Pulmonary artery endothelial cell (primary cell): ENCODE results near the gene FAM222A. TPM values are rescaled to one million over a fixed set of nuclear protein-coding genes. Genes with fewer than 3 reads are reported as not detected.
"Not testable (repeated sequence)": the region's sequence is repeated elsewhere in the genome, so short reads cannot be mapped to it uniquely, and the experiment has no call there.

Experiments
- DNase-seq: peaks from one replicate; pipeline ENCODE4 v3.0.0-alpha.2; 2011; ENCODE audit warnings: low read depth, low spot score
- total RNA-seq: library from RNA; depleted of rRNA; stranded (reverse); fragments of >200 nt; gene quantifications from 2 replicates; pipeline ENCODE4 v1.2.3, GENCODE V29; 2014

Gene FAM222A
- total RNA-seq, 1 donor from 2014 or later, result 0.26 TPM

DNA sequence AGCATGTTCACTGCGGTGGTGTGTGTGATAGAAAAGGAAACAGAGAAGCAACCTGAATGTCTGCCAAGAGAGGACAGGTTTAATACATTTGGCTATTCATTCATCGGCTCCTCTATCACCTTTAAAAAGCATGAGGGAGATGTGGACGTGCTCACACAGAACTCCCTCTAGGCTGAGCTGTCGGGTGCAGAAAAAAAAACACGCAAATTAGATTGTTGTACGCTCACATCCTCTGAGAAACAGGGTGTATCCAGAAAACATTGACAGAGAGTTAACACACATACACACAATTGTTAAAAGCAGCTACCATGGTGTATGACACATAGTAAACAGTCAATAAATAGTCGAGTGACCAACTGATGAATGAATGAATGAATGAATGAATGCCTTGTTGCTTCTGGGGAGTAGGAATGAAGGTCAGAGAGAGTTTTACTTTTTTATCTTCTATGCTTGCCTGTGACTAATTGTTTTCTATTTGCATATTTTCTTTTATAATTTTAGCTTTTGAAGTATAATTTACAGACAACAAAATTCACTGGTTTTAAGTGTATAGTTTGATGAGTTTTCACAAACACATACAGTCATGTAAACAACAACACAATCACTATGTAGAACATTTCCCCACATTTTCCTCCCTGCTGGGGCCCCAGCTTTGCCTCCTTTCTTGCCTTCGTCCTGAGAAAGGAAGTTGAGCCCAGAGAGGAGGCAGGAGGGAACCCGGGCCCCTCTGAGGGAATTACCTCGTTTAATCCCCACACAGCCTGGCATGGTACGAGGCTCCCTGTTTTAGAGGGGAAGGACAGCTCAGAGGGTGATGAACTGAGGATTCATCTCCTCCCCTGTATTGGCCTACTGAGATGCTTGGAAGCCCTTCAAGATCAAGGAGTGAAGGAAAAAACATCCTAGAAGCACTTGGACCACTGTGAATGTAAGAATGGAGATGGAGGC lies 19.7 kb upstream of the FAM222A start:
- DNase-seq, result no peak

DNA sequence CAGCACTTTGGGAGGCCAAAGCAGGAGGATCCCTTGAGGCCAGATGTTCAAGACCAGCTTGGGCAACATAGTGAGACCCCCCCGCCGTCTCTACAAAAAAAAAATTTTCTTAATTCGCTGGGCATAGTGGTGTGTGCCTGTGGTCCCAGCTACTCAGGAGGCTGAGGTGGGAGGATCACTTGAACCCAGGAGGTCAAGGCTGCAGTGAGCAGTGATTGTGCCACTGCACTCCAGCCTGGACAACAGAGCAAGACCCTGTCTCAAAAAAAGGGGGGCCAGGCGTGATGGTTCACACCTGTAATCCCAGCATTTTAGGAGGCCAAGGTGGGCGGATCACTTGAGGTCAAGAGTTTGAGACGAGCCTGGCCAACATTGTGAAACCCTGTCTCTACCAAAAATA lies 19.0 kb upstream of the FAM222A start:
- not testable (repeated sequence) for DNase-seq

DNA sequence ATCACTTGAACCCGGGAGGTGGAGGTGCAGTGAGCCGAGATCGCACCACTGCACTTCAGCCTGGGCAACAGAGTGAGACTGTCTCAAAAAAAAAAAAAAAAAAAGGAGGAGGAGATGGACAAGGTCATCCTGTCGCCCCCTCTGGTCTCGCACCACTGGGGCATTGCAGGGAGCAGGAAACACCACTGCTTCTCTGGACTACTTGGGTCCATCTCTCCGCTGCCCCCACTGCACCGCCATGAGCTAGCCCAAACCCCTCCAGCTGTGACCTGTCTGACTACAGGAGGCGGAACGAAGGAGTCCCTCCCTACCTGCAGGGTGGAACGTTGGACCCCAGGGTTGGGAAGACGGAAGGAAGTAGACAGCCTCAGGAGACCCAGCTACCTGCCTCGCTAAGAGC lies 18.2 kb upstream of the FAM222A start:
- no peak for DNase-seq

DNA sequence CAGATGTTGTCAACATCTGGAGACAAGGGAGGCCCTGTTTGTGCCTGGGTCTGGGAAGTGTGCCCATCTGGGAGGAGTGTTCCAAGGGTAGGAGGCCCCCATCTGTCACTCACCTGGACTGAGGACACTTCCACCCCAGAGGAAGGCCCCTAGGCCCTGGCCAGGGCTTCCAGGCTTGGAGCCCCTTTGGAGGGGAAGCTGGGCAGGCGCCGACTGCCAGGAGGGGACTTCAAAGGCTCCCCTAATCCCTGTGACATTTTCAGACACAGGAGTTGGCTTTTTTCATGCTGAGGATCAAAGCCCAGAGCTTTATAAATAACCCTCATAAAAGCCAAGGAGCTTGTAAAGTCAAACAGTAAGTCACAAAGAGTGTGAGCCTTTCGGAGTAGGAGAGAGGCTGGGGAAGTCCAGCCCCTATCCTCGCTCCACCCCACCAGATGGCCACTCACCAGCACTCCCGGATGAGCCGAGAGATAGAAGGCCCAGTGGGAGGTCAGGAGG lies 17.6 kb upstream of the FAM222A start:
- DNase-seq, result no peak

DNA sequence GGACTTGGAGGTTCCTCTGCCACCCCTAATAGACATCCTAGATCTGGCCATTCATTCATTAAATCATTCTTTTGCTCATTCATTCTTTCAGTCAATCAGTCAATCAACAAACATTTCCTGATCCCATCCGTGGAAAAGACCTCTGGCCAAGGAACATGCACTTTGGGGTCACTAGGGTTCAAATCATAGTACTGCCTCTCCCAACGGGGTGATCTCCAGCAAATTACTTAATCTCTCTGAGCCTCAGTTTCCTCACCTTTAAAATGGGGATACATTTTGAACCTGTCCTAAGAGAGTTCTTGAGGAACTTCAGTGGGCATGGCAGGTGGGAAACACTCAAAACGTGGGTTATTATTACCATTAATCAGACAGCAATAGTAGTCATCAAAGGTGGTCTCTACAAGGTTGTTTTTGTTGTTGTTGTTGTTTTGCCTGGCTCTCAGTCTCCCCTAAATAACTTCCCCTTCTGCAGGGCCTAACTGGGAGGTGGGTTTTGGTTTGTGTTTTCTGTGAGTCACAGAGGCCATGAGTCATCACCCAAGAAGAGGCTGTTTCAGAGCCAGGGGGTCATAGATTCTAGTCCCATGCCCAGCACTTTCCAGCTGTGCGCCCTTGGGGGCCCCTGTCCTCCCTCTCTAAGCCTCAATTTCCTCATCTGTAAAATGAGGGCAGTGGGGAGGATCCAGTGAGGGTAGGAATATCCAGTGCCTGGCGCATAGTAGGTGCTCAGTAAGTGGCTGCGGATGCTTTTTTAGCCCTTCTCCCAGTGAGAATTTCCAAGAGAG lies 16.9 kb upstream of the FAM222A start:
- no peak for DNase-seq

DNA sequence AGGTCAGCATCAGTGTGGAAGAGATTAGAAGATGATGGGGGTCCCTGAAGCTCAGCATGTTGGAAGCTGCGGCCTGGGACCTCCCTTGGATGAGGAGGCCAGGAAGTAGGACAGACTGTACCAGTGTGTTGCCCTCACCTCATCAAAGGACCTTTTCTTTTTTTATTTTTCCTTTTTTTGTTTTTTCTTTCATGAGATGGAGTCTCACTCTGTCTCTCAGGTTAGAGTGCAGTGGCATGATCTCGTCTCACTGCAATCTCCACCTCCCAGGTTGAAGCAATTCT lies 16.4 kb upstream of the FAM222A start:
- no peak for DNase-seq

DNA sequence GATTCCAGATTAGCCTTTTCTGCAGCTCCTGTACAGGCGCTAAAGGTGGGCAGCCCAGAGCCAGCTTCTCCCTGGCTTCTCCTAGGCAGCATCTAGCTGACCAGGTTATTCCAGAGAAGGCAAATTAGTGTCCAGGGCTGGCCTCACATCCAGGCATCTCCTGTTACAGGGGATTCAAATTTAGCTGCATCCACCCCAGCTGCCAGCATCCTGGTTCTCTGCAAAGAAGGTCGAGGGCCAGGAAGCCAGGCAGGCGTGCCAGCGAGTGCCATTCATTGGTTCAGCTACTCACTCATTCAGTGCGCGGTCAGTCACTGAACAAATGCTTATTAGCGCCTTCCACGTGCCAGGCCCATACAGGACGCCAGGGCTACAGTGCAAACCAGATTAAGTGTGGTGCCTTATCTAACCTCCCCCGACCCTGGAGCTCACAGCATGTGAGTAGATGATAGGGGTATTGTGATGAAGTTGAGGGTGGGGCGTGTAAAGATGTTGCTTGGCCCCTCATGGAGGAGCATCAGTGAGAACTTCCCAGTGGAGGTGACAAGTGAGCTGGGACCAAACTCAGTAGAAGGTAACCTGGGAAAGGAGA lies 15.7 kb upstream of the FAM222A start:
- DNase-seq, result no peak

DNA sequence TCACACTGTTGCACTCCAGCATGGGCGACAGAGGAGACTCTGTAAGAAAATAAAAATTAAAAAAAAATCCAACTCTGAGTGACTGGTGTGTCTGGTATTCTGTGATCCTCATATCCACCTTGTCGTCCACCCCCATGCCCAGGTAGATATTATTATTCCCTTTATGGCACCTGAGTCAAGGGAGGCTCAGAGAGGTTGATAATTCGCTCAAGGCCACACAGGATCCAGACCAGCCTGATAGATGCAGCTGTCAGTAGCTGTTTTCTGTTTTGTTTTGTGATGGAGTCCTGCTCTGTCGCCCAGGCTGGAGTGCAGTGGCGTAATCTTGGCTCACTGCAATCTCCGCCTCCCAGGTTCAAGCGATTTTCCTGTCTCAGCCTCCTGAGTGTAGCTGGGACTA lies 14.8 kb upstream of the FAM222A start:
- DNase-seq, result no peak

DNA sequence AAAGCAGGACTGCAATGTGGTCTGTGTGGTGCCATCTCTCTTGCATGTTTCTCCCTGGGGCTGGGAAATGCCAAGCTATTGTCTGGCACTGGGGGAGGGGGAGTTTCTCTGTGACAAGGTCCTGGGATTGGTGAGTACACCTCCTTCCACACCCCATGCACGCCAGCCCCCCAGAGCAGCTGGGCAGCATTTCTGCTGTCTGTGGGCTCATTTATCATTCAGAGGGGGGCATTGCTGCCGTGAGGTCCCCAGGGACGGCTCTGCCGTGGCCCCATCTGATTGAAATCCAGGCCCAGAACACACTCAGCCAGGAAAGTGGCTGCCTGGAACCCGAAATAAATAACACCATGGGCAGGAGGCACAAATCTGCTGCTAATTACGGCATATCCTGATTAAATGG lies 12.6 kb upstream of the FAM222A start:
- DNase-seq, result no peak

DNA sequence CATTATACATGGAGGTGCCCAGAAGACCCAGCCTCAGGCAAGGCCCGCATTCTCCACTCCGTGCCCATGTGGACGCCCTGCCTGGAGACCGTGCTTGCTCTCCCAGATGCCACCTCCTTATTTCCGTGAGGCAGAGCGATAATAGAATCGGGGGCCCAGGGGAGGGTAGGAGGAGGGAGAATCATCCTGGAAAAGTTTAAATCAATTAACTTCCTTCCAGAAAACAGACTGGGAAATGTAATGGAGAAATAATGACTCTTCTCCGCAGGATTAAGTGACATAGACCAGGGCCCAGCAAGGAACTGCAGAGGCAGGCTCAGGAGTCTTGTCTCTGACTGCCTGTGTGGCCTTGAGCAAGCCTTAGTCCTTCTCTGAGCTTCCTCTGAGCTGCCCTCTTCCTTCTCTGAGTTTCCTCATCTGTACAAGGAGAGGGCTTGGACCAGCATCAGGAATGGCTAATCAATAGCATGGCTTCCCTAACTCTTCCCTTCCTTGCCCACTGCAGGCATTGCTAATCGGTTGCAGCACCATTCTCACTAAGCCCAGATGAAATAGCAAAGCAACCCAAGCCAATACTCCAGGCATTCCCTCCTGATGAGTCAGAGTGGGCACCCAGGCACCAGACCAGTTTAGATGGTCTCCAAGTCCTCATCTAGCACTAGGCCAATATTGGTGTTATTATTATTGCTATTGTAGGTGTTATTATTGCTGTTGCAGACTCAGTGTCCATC lies 11.3 kb upstream of the FAM222A start:
- no peak for DNase-seq

DNA sequence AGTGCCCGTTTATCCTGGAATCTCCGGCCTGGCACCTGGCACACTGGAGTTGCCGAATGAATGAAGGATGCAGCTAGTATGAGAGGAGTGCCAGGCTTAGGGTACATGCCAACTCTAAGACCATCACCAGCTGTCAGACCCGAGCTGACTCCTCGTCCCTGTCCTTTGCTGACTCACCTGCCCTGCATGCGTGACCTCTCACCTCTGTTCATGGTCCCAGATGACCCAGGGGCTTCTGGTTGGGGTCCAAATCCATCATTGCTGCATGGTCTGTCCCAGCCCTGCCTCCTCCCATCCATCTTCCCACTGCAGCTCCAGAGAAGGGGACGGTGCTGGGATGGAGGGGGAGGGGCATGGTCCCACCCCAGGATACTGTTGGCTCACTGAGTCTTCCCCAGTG lies 9.9 kb upstream of the FAM222A start:
- no peak for DNase-seq

DNA sequence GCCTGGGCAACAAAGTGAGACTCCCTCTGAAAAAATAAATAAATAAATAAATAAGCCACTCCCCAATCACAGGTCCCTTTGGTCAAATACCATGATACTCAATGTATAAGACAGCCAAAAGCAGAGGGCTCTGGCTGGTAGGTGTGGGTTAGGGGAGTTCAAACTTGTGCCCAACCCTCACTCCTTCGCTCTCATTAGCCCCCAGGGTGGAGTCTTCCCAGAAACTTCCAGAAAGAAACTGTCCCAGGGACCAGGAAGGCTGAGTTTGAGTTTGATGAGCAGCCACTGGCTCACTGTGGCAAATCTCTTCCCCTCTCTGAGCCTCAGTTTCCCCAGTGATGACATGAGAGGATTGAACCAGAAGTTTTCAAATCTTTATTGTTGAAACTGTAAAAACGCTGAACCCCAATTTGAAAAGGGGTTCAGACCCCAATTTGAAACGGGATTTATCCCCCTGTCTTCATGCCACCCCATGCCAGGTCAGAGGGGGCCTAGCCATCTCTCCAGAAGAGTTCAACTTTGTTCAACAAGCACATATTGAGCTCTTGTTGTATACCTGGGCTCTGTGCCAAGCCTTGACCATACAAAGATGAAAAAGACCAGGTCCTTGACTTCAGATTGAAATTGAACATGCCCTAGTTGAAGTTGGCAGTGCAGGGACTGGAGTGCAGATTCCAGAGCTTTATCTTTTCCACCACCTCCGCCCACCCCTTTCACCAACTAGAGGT lies 9.1 kb upstream of the FAM222A start:
- DNase-seq, result no peak

DNA sequence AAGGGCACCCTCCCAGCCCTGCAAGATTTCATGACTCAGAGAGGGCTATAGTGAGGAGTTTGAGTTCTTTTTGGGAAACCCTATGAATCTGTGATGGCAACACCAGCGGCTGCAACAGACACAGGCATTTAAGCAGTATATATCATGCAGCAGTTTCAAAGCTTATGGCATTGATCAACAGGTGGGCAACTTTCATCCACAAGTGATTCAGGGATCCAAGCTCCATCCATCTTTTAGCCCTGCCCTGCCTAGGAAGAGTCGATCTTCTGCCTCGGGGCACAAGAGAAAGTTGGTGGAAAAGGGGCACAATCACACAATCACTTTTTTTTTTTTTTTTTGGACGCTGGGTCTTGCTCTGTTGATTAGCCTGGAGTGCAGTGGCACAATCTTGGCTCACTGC lies 8.3 kb upstream of the FAM222A start:
- DNase-seq, result no peak

DNA sequence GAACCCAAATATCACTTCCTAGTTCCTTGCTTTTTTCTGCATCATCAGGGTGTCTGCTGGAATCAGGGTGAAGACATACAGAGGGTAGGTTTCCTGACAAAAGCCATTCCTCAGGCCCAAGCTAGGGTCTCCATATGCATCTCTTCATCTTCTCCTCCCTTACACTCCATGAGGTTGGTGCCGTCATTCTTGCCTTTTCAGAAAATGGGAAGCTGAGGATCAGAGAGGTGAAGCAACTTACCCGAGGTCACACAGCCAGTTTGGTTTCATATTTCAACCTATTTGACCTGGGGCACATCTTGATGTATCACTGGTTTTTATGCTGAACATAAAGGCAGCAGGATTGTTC lies 7.3 kb upstream of the FAM222A start:
- no peak for DNase-seq

DNA sequence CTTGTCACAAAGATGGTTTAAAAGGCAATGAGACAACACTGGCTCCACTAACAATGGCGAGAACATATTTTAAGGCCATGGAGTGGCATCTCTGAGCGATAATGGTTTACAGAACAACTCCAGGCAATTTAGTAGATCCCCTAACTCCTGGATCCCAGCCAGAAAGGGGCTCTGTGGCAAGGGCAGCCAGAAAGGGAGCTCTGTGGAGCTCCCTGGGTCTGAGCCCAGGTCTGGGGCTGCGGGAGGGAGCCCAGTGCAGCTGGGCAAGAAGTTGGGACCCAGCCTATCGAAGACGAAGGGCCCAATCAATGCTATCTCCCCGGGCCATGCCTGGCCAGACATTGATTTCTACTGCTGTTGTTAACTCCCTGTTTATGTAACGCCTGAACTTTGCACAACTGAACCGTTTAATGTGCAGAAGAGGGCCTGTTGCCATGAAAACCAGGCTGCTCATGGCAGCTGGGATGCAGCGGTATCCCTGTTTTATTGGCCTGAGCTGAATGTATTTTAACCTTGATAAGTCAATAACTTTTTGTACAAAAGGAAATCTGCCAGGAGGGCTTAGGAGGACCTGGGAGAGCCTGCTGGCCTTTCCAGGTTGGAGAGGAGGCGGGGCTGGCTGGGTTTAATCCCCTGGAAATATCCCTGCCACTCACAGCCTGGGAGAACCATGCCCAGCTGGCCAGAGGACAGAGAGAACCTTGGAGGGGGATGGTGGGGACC lies 6.7 kb upstream of the FAM222A start:
- no peak for DNase-seq

DNA sequence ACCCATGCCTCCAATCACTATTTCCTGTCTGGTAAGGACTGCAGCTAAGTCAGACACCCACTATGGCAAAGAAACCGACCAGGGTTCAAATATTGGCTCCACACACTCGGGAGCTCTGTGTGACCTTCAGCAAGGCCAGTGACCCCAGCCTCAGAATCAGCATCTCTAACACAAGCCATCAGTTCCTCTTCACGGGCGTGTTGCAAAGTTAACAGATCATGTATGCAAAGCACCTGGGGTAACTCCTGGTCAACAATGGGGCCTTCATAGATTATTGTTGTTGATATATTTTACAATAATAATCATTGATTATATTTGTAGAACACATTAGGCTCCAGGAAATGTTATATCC lies 6.2 kb upstream of the FAM222A start:
- DNase-seq, result no peak

DNA sequence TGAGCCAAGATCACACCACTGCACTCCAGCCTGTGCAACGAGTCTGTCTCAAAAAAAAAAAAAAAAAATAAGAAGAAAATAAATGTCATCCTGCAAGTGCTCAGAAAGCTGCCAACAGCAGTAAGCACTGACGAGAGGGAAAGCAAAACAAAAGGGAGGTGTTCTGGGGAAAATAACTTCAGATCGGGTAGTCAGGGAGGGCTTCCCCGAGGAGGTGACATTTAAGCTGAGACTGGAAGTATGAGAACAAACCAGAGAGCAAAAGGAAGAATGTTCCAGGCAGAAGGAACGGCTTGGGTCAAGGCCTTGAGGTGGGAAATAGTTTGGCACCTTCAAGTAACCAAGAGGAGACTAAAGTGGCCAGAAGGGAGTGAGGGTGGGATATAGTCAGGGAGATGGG lies 4.7 kb upstream of the FAM222A start:
- no peak for DNase-seq

DNA sequence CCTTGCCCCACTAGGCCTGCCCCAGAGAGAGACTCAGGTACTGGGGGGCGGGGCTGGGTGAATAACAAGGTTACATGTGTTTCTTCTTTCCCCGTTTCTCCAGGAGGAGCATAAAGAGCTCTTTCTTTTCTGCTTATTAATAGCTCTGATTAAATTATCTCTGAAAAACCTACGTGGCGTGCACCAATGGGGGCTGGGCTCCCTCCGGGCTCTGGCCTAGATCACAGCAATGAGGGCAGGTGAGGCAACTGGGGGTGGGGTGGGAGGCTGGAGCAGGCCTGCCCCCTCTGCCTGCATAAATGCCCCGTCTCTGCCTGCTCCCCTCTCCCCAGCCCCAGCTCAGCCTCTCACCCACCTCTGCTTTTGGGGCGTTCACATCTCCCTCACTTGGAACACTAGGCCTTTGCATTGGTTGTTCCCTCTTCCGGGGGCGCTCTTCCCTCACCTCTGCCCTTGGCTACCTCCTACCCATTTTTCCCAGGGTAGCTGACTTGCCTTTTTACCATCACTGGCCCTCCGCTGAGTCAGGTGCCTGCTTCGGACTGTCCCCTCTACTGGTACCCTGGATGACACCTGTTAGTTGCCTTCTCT lies 4.1 kb upstream of the FAM222A start:
- no peak for DNase-seq

DNA sequence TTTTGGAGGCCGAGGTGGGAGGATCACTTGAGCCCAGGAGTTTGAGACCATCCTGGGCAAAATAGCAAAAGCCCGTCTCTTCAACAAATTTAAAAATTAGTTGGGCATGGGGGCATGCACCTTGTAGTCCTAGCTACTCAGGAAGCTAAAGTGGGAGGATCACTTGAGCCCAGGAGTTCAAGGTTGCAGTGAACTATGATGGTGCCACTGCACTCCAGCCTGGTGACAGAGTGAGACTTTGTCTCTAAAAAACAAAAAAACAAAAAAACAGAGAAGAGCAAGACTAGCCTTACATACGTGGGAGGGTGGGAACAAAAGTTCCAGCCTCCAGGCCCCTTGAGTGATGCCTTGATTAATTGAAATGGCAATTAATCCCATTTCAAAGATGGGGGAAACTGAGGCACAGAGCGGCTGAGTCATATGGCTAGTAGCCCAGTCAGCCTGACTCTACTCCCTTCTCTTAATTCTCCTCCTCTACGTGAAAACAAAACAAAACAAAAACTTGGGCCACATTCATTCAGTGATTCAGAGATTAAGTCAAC lies 3.3 kb upstream of the FAM222A start:
- no peak for DNase-seq
